Hepatocyte (in vitro differentiated cells): ENCODE data around the gene NAV1. TPM values are rescaled to one million over a fixed set of nuclear protein-coding genes. Genes with fewer than 3 reads are reported as not detected.
A peak's percentile ranks its signal among the peaks of the same experiment; 100 is the strongest.

Experiments
- DNase-seq: peaks from one replicate; pipeline ENCODE4 v3.0.0-alpha.2; 2016; ENCODE audit warnings: low spot score
- H2AFZ ChIP-seq: fragments of 200-600 bp; sonication (generic); 2 replicates; pipeline ENCODE4 v1.6.0; 2016; ENCODE audit warnings: antibody characterized with exemption, mild to moderate bottlenecking
- H3K27ac ChIP-seq: fragments of 200-600 bp; sonication (generic); 2 replicates; pipeline ENCODE4 v1.5.1; 2016; ENCODE audit warnings: mild to moderate bottlenecking
- H3K27me3 ChIP-seq: fragments of 200-600 bp; sonication (generic); 2 replicates; pipeline ENCODE4 v1.6.1; 2016
- H3K36me3 ChIP-seq: fragments of 200-600 bp; sonication (generic); replicated peaks from 2 replicates; pipeline ENCODE4 v1.5.1; 2016; ENCODE audit warnings: low read depth; ENCODE audit not compliant: insufficient read depth
- H3K4me1 ChIP-seq: fragments of 200-600 bp; sonication (generic); 2 replicates; pipeline ENCODE4 v1.5.1; 2016; ENCODE audit warnings: mild to moderate bottlenecking, moderate library complexity; ENCODE audit not compliant: insufficient read depth
- H3K4me2 ChIP-seq: fragments of 200-600 bp; sonication (generic); 2 replicates; pipeline ENCODE4 v1.6.0; 2016
- H3K4me3 ChIP-seq: fragments of 200-600 bp; sonication (generic); 2 replicates; pipeline ENCODE4 v1.5.1; 2016; ENCODE audit warnings: mild to moderate bottlenecking
- H3K79me2 ChIP-seq: fragments of 200-600 bp; sonication (generic); 2 replicates; pipeline ENCODE4 v1.6.0; 2017; ENCODE audit warnings: mild to moderate bottlenecking
- H3K9me2 ChIP-seq: fragments of 200-600 bp; sonication (generic); replicated peaks from 2 replicates; pipeline ENCODE4 v1.6.0; 2017; ENCODE audit warnings: mild to moderate bottlenecking; ENCODE audit not compliant: insufficient read depth
- H3K9me3 ChIP-seq: fragments of 200-600 bp; sonication (generic); 2 replicates; pipeline ENCODE4 v1.5.1; 2016; ENCODE audit warnings: low read depth, mild to moderate bottlenecking
- H4K20me1 ChIP-seq: fragments of 200-600 bp; sonication (generic); 2 replicates; pipeline ENCODE4 v1.6.0; 2016; ENCODE audit warnings: mild to moderate bottlenecking; ENCODE audit not compliant: insufficient read depth, poor library complexity, severe bottlenecking
- EZH2 ChIP-seq: fragments of 200-600 bp; sonication (generic); IDR thresholded peaks from 2 replicates; pipeline ENCODE4 v1.6.1; 2016; ENCODE audit warnings: antibody characterized with exemption, mild to moderate bottlenecking, borderline replicate concordance
- EZH2phosphoT487 ChIP-seq: fragments of 200-600 bp; sonication (generic); IDR thresholded peaks from one replicate; pipeline ENCODE4 v1.6.1; 2018; ENCODE audit warnings: antibody characterized with exemption, mild to moderate bottlenecking, low read depth, moderate library complexity; ENCODE audit not compliant: unreplicated experiment, severe bottlenecking
- WGBS: methylation state at CpG from one replicate; pipeline ENCODE4 v1.1.6; 2016; ENCODE audit warnings: low lambda C conversion rate; ENCODE audit errors: missing lambda C conversion rate; 5-methylcytosine and 5-hydroxymethylcytosine counted together
- polyA plus RNA-seq: library from polyadenylated mRNA; unstranded; fragments of >200 nt; fragmentation: Nextera tagmentation; extraction: Ambion mirVana; gene quantifications from 2 replicates; pipeline ENCODE4 v1.2.1, GENCODE V29; 2016
- total RNA-seq: library from RNA; depleted of rRNA; stranded (reverse); fragments of >200 nt; gene quantifications from 2 replicates; pipeline ENCODE4 v1.2.3, GENCODE V29; 2014
- TF ChIP-seq, protein P1 (sequence below): fragments of 200-600 bp; sonication (generic); IDR thresholded peaks from 2 replicates; pipeline ENCODE4 v1.5.1; 2016; ENCODE audit warnings: antibody characterized with exemption, mild to moderate bottlenecking; ENCODE audit not compliant: poor library complexity

The NAV1 gene
- total and polyA plus RNA-seq, 2 experiments from 2014 or later: 15.2 to 18.3 TPM

DNA sequence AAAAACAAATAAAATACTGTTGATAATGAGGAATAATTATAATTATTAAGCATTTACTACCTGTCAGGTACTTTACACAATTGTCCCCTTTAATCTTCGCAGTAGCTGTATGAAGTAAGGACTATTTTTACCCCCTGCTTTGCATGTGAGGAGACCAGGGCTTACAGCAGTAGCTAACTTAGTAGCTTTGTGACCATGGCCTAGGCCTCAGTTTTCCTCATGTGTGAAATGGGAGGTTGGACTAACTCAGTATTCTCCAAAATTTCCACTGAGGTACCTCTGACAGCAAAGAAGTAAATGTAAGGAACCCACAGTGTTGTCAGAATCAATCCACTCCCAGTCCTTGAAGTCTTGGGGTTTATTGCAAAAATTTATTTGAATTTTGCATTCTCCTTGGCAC is 28.2 kb upstream of the NAV1 start:
- Histone ChIP-seq H3K9me3 (no peaks in the 10 kb centered on the region), H3K4me2 (no peak overlapping the region), H3K27me3 (no peaks in the 10 kb centered on the region), H3K4me1 (peaks cover 15% of the 10 kb centered on the region), H3K36me3 (no peaks in the 10 kb centered on the region), H3K79me2 (no peaks in the 10 kb centered on the region), H4K20me1 (no peaks in the 10 kb centered on the region), H3K4me3 (no peak overlapping the region), H2AFZ (no peak overlapping the region), H3K27ac (no peak overlapping the region), H3K9me2 (no peaks in the 10 kb centered on the region)
- 96% methylated on average over 1 of the region's 1 CpG for WGBS
- TF ChIP-seq EZH2phosphoT487 (no peak), EZH2 (no peak)
- TF ChIP-seq, protein P1, sequence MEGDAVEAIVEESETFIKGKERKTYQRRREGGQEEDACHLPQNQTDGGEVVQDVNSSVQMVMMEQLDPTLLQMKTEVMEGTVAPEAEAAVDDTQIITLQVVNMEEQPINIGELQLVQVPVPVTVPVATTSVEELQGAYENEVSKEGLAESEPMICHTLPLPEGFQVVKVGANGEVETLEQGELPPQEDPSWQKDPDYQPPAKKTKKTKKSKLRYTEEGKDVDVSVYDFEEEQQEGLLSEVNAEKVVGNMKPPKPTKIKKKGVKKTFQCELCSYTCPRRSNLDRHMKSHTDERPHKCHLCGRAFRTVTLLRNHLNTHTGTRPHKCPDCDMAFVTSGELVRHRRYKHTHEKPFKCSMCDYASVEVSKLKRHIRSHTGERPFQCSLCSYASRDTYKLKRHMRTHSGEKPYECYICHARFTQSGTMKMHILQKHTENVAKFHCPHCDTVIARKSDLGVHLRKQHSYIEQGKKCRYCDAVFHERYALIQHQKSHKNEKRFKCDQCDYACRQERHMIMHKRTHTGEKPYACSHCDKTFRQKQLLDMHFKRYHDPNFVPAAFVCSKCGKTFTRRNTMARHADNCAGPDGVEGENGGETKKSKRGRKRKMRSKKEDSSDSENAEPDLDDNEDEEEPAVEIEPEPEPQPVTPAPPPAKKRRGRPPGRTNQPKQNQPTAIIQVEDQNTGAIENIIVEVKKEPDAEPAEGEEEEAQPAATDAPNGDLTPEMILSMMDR: no peak
- DNase-seq: no peak

DNA sequence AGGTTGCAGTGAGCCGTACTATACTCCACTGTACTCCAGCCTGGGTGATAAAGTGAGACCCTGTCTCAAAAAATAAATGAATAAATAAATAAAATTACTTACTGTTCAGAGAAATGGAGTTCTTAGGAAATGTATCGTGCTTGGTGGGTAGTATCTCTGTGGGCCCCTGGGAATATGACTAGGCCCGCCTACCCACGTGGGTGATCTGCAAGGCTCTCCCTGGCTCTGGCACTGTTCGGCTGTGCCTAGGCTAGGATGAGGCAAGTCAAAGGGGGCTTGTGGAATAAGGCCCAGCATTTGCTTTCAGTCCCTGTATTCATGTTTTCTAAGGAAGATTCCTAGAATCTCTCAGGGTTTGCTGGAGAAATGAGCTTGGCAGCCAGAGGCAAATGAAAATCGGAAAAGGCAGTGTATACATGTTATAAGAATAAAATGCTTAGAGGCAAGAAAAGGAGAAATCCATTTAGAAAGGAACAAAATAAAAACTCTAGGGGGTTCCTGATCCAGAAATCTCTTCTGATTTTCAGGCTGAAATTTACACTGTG is 27.5 kb upstream of the NAV1 start:
- TF ChIP-seq EZH2phosphoT487: no peak
- TF ChIP-seq, protein P1: no peak
- no peak for TF ChIP-seq EZH2
- Histone ChIP-seq H3K79me2 (no peaks in the 10 kb centered on the region), H3K4me2 (no peak overlapping the region), H3K27me3 (no peaks in the 10 kb centered on the region), H2AFZ (no peak overlapping the region), H3K4me3 (no peak overlapping the region), H3K9me3 (no peaks in the 10 kb centered on the region), H3K4me1 (peaks cover 17% of the 10 kb centered on the region), H3K36me3 (no peaks in the 10 kb centered on the region), H4K20me1 (no peaks in the 10 kb centered on the region), H3K9me2 (no peaks in the 10 kb centered on the region), H3K27ac (peak overlapping the region; percentile 56)
- 78% methylated on average over 6 of the region's 6 CpGs for WGBS
- no peak for DNase-seq

DNA sequence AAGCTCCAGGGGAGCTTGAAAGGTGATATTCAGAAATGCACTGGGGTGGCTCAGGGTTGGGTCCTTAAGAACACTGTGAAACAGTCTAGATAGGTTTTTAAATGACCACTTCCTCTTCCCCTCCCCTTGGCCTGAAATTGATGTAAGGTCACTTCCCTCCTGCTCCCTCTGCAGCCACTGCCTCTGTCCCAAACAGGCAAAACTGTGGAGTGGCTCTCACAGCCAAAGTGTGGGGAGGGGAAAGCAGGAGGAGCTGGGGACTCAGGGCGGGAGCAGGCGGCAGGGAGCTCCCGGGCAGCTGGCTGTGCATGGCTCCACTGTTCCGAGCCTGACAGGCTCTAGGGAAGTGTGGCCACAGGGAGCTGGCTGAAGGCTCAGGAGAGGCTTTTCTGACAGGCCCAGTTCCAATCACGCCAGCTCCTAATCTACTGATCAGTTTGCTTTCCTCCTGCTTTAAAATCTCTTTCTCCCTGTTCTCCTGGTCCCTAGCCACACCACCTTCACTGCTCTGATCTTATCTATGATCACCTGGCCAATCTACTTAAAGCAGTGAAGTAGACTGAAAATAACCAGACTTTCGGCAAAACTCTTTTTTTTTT is 26.9 kb upstream of the NAV1 start:
- no peak overlapping the region for H3K4me3 ChIP-seq
- H3K4me1 ChIP-seq: peaks cover 18% of the 10 kb centered on the region
- H3K9me2 ChIP-seq: no peaks in the 10 kb centered on the region
- H3K36me3 ChIP-seq: no peaks in the 10 kb centered on the region
- no peaks in the 10 kb centered on the region for H3K9me3 ChIP-seq
- peak overlapping the region; percentile 11 for H3K4me2 ChIP-seq
- no peak overlapping the region for H2AFZ ChIP-seq
- no peaks in the 10 kb centered on the region for H3K79me2 ChIP-seq
- no peak for TF ChIP-seq EZH2
- no peak for TF ChIP-seq EZH2phosphoT487
- TF ChIP-seq, protein P1: no peak
- H3K27me3 ChIP-seq: no peaks in the 10 kb centered on the region
- DNase-seq: peak; percentile 46
- H4K20me1 ChIP-seq: no peaks in the 10 kb centered on the region
- 37% methylated on average over 6 of the region's 6 CpGs for whole genome bisulfite sequencing
- peak overlapping the region; percentile 56 for H3K27ac ChIP-seq
